Heart right ventricle (tissue), 16 donors: Measurements from ENCODE around the gene AMOTL2. TPM values are rescaled to one million over a fixed set of nuclear protein-coding genes. Genes with fewer than 3 reads are reported as not detected.

Source experiments
- ATAC-seq, 8 donors: fragments of 200-7000 bp; cut with Tn5 transposase; one replicate each; pipeline ENCODE4 v1.9.1; 2020; ENCODE audit warnings: mild to moderate bottlenecking in 8 of 8, moderate library complexity in 8 of 8, moderate number of reproducible peaks in 1 of 8
- DNase-seq, 2 donors: peaks; one replicate each; pipeline ENCODE4 v3.0.0-alpha.2; 2020
- H3K27ac ChIP-seq, 10 donors: fragments of 200-600 bp; sonication (generic) in 2 of 10; one replicate each; pipeline versions ENCODE4 v1.5.0 to v1.8.0; 2020 to 2022; ENCODE audit warnings: mild to moderate bottlenecking in 3 of 10
- H3K27me3 ChIP-seq, 7 donors: fragments of 200-600 bp; one replicate each; pipeline ENCODE4 v1.8.0; 2021 to 2022; ENCODE audit warnings: mild to moderate bottlenecking in 2 of 7
- H3K36me3 ChIP-seq, 9 donors: fragments of 200-600 bp; sonication (generic) in 1 of 9; one replicate each; pipeline versions ENCODE4 v1.5.0 to v1.8.0; 2020 to 2022; ENCODE audit warnings: mild to moderate bottlenecking in 2 of 9
- H3K4me1 ChIP-seq, 9 donors: fragments of 200-600 bp; sonication (generic) in 1 of 9; one replicate each; pipeline versions ENCODE4 v1.5.0 to v1.8.0; 2020 to 2022; ENCODE audit warnings: mild to moderate bottlenecking in 4 of 9
- H3K4me3 ChIP-seq, 10 donors: fragments of 200-600 bp; sonication (generic) in 2 of 10; one replicate each; pipeline versions ENCODE4 v1.5.0 to v1.8.0; 2020 to 2022; ENCODE audit warnings: mild to moderate bottlenecking in 7 of 10, moderate library complexity in 2 of 10
- H3K9me3 ChIP-seq, 11 donors: fragments of 200-600 bp in 10 of 11; sonication (generic) in 2 of 11; one replicate each; pipeline versions ENCODE4 v1.5.0 to v1.8.0; 2013 to 2022; ENCODE audit warnings: mild to moderate bottlenecking in 2 of 11, control low read depth in 1 of 11, moderate library complexity in 1 of 11
- CTCF ChIP-seq, 9 donors: fragments of 200-600 bp; sonication (generic) in 2 of 9; IDR thresholded peaks; one replicate each; pipeline versions ENCODE4 v1.5.0 to v1.8.0; 2021 to 2022; ENCODE audit warnings: antibody characterized with exemption in 9 of 9, mild to moderate bottlenecking in 5 of 9, moderate library complexity in 1 of 9
- WGBS, 2 donors: extraction: QIAGEN DNeasy Blood & Tissue Kit; methylation state at CpG; one replicate each; pipeline ENCODE4 v1.1.7; 2013; ENCODE audit warnings: inconsistent platforms in 1 of 2; 5-methylcytosine and 5-hydroxymethylcytosine counted together
- intact Hi-C, 10 donors: fragments of 100-400 bp; cut with DNase I; formaldehyde crosslinking; loops; one replicate each; pipeline versions ENCODE4 v1.11.1 to v1.14.2; 2022
- polyA plus RNA-seq, 2 donors: library from polyadenylated mRNA; stranded (reverse); fragments of 200-250 nt; gene quantifications; one replicate each; pipeline ENCODE4 v1.2.3, GENCODE V29; 2013
- total RNA-seq, 10 donors: library from RNA; stranded (reverse); fragmentation: NEBNext Ultra II Directional in 3 of 10; extraction: Animal tissue kit (Norgen Biotek cat#: 25700) in 3 of 10; gene quantifications; one replicate each; pipeline versions ENCODE4 v1.2.1 to v1.2.4, GENCODE V29; 2021 to 2023
- donor health status: Arrhythmogenic right ventricular cardiomyopathy.
- donor health status: ischemic (EF 13 %, LVEDD 7.1; RV severe dilation, severe dysfunction).
- donor health status: healthy with polysubstance abuse.
- donor health status: DM: no; HTN: yes; CAD: no.
- donor health status: DM: no; HTN: no; CAD: no.
- donor health status: ischemic (EF 25% LVEDD 6.9; RV normal size, moderate dysfunction).
- donor health status: ischemic (EF 25% LVEDD 5.7; RV mildly dilated, moderate dysfunction).
- donor health status: healthy.
- donor health status: DM: yes; HTN: yes; CAD: no.
- donor health status: Ischemic cardiomyopathy.
- donor health status: ischemic (EF 35%, LVEDD 5.7; RV mildly dilated, moderate dysfunction).
- donor health status: nonischemic (EF 11% LVEDD 7.7; RV severe dilation, severe dysfunction).
- donor health status: DM: yes; HTN: yes; CAD: no.
- donor health status: PGD.
- donor health status: ischemic (EF 29% LVEDD 5.4; RV normal size, mild dysfunction).
- donor health status: nonischemic (EF 23%, LVEDD 6.1; RV moderate dilation, normal function).

AMOTL2 gene
- total and polyA plus RNA-seq, 12 donors = 18.7 to 96.6 (median 54.1) TPM

GRCh38 chr3:134362670-134363380 lies 11.4 kb downstream of the AMOTL2 start:
- DNase-seq = no peak
- no peak for TF ChIP-seq CTCF (IDR thresholded peaks at IDR 0.05)
- Histone ChIP-seq H3K9me3 (no peaks in the 10 kb centered on the region), H3K27me3 (peaks cover 0 to 15% (median 0%) of the 10 kb centered on the region in 7 donors), H3K4me1 (peaks cover 46 to 100% (median 97%) of the 10 kb centered on the region in 9 donors), H3K4me3 (no peak overlapping the region), H3K27ac (peak overlapping the region in 9 of 10 donors; percentile 79 to 100 (median 99)), H3K36me3 (peaks cover 0 to 95% (median 84%) of the 10 kb centered on the region in 9 donors)
- WGBS, 2 donors = 69 to 71% methylated on average over 6 of the region's 6 CpGs
- intact Hi-C loops = loop anchor here in 3 of 10 donors (5.0 to 10.0 kb wide), 3 partner anchors 36 to 148 kb away; no protein-coding TSS in a partner anchor
- no peak for ATAC-seq

GRCh38 chr3:134362221-134362620 lies 12.0 kb downstream of the AMOTL2 start:
- ATAC-seq (no peak), DNase-seq (no peak)
- no peaks in the 10 kb centered on the region for H3K9me3 ChIP-seq
- intact Hi-C loops = loop anchor here in 3 of 10 donors (5.0 to 10.0 kb wide), 3 partner anchors 35 to 147 kb away; no protein-coding TSS in a partner anchor
- TF ChIP-seq CTCF (IDR thresholded peaks at IDR 0.05) = no peak
- no peak overlapping the region for H3K4me3 ChIP-seq
- H3K36me3 ChIP-seq = peaks cover 0 to 95% (median 85%) of the 10 kb centered on the region in 9 donors
- 83 to 86% methylated on average over 6 of the region's 6 CpGs for WGBS, 2 donors
- H3K4me1 ChIP-seq = peaks cover 44 to 100% (median 97%) of the 10 kb centered on the region in 9 donors
- H3K27ac ChIP-seq = peak overlapping the region in 8 of 10 donors; percentile 88 to 100 (median 100)
- H3K27me3 ChIP-seq = peaks cover 0 to 15% (median 0%) of the 10 kb centered on the region in 7 donors

- intact Hi-C loops = loop anchor here in 3 of 10 donors (5.0 to 10.0 kb wide), 3 partner anchors 34 to 146 kb away; no protein-coding TSS in a partner anchor
- no peak overlapping the region for H3K4me3 ChIP-seq
- H3K9me3 ChIP-seq = no peaks in the 10 kb centered on the region
- H3K27me3 ChIP-seq = peaks cover 0 to 15% (median 0%) of the 10 kb centered on the region in 7 donors
- H3K27ac ChIP-seq = peak overlapping the region in 8 of 10 donors; percentile 66 to 100 (median 94)
- peaks cover 0 to 95% (median 85%) of the 10 kb centered on the region in 9 donors for H3K36me3 ChIP-seq
- no peak for TF ChIP-seq CTCF (IDR thresholded peaks at IDR 0.05)
- WGBS, 2 donors = 83 to 86% methylated on average over 33 of the region's 33 CpGs
- peaks cover 39 to 100% (median 93%) of the 10 kb centered on the region in 9 donors for H3K4me1 ChIP-seq
- ATAC-seq = no peak
- peak in 1 of 2 donors; percentile 68 for DNase-seq
These were observed 12.9 kb downstream of the AMOTL2 start for GRCh38 chr3:134361162-134361835.

GRCh38 chr3:134360046-134360445 lies 14.2 kb downstream of the AMOTL2 start:
- H3K27ac ChIP-seq = peak overlapping the region in 8 of 10 donors; percentile 15 to 100 (median 68)
- DNase-seq = no peak
- no peak for TF ChIP-seq CTCF (IDR thresholded peaks at IDR 0.05)
- intact Hi-C loops = loop anchor here in 3 of 10 donors (5.0 to 10.0 kb wide), 3 partner anchors 33 to 145 kb away; no protein-coding TSS in a partner anchor
- H3K9me3 ChIP-seq = no peaks in the 10 kb centered on the region
- H3K4me3 ChIP-seq = no peak overlapping the region
- H3K27me3 ChIP-seq = peaks cover 0 to 15% (median 0%) of the 10 kb centered on the region in 7 donors
- H3K36me3 ChIP-seq = peaks cover 0 to 95% (median 80%) of the 10 kb centered on the region in 9 donors
- H3K4me1 ChIP-seq = peaks cover 34 to 100% (median 90%) of the 10 kb centered on the region in 9 donors
- ATAC-seq = no peak
- 61 to 62% methylated on average over 12 of the region's 12 CpGs for WGBS, 2 donors
